GM12878 (cell line): ENCODE results near the gene HAGHL. TPM values are rescaled to one million over a fixed set of nuclear protein-coding genes. Genes with fewer than 3 reads are reported as not detected.
A peak's percentile ranks its signal among the peaks of the same experiment; 100 is the strongest.

Experiments
- ATAC-seq: fragments of 200-7000 bp; cut with Tn5 transposase; 3 replicates; pipeline ENCODE4 v1.9.1; 2020; ENCODE audit warnings: mild to moderate bottlenecking, moderate library complexity
- BruUV-seq: library from RNA; stranded (reverse); fragments of 400-500 nt; replicated peaks from 2 replicates; lab custom pipeline; 2021; lab: Mats Ljungman, UMichigan
- CTCF ChIA-PET: fragments of 300-600 bp; sonication (Branson Sonifier 250); formaldehyde crosslinking; extraction: SDS; loops from one replicate; lab custom pipeline; 2021; ENCODE audit warnings: inconsistent platforms; lab: Yijun Ruan, JAX
- POLR2A ChIA-PET: fragments of 350-600 bp; formaldehyde crosslinking; extraction: SDS; loops from one replicate; lab custom pipeline; 2021; ENCODE audit warnings: inconsistent platforms; lab: Charles Lee
- RAD21 ChIA-PET: fragments of 300-600 bp; sonication (Branson Sonifier 250); formaldehyde crosslinking; loops from one replicate; lab custom pipeline; 2023; ENCODE audit warnings: antibody characterized with exemption; ENCODE audit not compliant: unreplicated experiment; lab: Charles Lee
- SMC1A ChIA-PET: fragments of 300-600 bp; sonication (Branson Sonifier 250); formaldehyde crosslinking; loops from one replicate; lab custom pipeline; 2023; ENCODE audit not compliant: unreplicated experiment, uncharacterized antibody; lab: Charles Lee
- DNase-seq: peaks from one replicate; pipeline ENCODE4 v3.0.0-alpha.2; 2011; ENCODE audit warnings: low read depth, low spot score
- FAIRE-seq: peaks from 3 replicates; lab custom pipeline; 2011; peaks lifted over from hg19 to GRCh38; lab: Jason Lieb, UNC
- H2AFZ ChIP-seq: 2 replicates; pipeline ENCODE4 v1.6.0; 2011; ENCODE audit warnings: low read depth, low read length, control low read depth; ENCODE audit not compliant: control insufficient read depth
- H3K27ac ChIP-seq: 2 replicates; pipeline ENCODE4 v1.5.1; 2011; ENCODE audit warnings: control low read depth; ENCODE audit not compliant: control insufficient read depth, insufficient read depth
- H3K27me3 ChIP-seq, 2 experiments: replicated peaks in 1 of 2; 2 replicates each; pipeline versions ENCODE4 v1.6.0 to v1.6.1; 2011; ENCODE audit warnings: low read length in 1 of 2; ENCODE audit not compliant: control insufficient read depth in 2 of 2, insufficient read depth in 2 of 2
- H3K36me3 ChIP-seq, 2 experiments: 2 replicates each; pipeline ENCODE4 v1.5.1; 2011; ENCODE audit warnings: low read length in 1 of 2; ENCODE audit not compliant: control insufficient read depth in 2 of 2, insufficient read depth in 2 of 2
- H3K4me1 ChIP-seq: 2 replicates; pipeline ENCODE4 v1.6.1; 2011; ENCODE audit warnings: mild to moderate bottlenecking, low read length, moderate library complexity, mixed read lengths; ENCODE audit not compliant: control insufficient read depth, insufficient read depth
- H3K4me2 ChIP-seq: 2 replicates; pipeline ENCODE4 v1.6.0; 2011; ENCODE audit warnings: control low read depth; ENCODE audit not compliant: control insufficient read depth, insufficient read depth
- H3K4me3 ChIP-seq: fragments of 200-600 bp; sonication (generic); 2 replicates; pipeline ENCODE4 v1.5.1; 2016
- H3K79me2 ChIP-seq: 2 replicates; pipeline ENCODE4 v1.6.0; 2011; ENCODE audit warnings: low read length; ENCODE audit not compliant: control insufficient read depth, insufficient read depth
- H3K9ac ChIP-seq: 2 replicates; pipeline ENCODE4 v1.8.0; 2011; ENCODE audit warnings: low read length, control low read depth, mixed read lengths; ENCODE audit not compliant: control insufficient read depth, insufficient read depth
- H3K9me3 ChIP-seq: replicated peaks from 3 replicates; pipeline ENCODE4 v1.5.1; 2011; ENCODE audit warnings: mild to moderate bottlenecking, low read length; ENCODE audit not compliant: control insufficient read depth, insufficient read depth
- H4K20me1 ChIP-seq: 2 replicates; pipeline ENCODE4 v1.6.0; 2011; ENCODE audit not compliant: control insufficient read depth, insufficient read depth
- CBFB ChIP-seq: IDR thresholded peaks from 2 replicates; pipeline ENCODE4 v1.6.1; 2016; ENCODE audit warnings: antibody characterized with exemption, low read depth
- HDAC6 ChIP-seq: fragments of 200-600 bp; sonication (generic); IDR thresholded peaks from one replicate; pipeline ENCODE4 v1.8.0; 2017; ENCODE audit warnings: antibody characterized with exemption; ENCODE audit not compliant: unreplicated experiment
- JUNB ChIP-seq: IDR thresholded peaks from 2 replicates; pipeline ENCODE4 v1.6.1; 2016; ENCODE audit warnings: antibody characterized with exemption, mild to moderate bottlenecking
- SPI1 ChIP-seq: IDR thresholded peaks from 2 replicates; pipeline ENCODE4 v1.6.1; 2011; ENCODE audit warnings: low read depth, mild to moderate bottlenecking, low read length, moderate library complexity, borderline replicate concordance; ENCODE audit not compliant: insufficient read depth
- WGBS: methylation state at CpG from one replicate; pipeline ENCODE4 v1.1.6; 2016; ENCODE audit warnings: low lambda C conversion rate; ENCODE audit not compliant: insufficient replicate concordance, insufficient coverage; ENCODE audit errors: missing lambda C conversion rate; 5-methylcytosine and 5-hydroxymethylcytosine counted together
- in situ Hi-C: fragments of 300-500 bp; cut with MboI; formaldehyde crosslinking; loops from 9 replicates; pipeline ENCODE4 v1.14.3; 2018; ENCODE audit warnings: mixed read lengths
- intact Hi-C: fragments of 100-400 bp; cut with micrococcal nuclease; formaldehyde crosslinking; loops from one replicate; pipeline ENCODE4 v1.14.2; 2022; ENCODE audit not compliant: unreplicated experiment
- polyA plus RNA-seq, 11 experiments: library from polyadenylated mRNA; depleted of rRNA in 4 of 11; unstranded in 6 of 11; stranded (reverse) in 5 of 11; fragments of >200 nt; fragmentation: Nextera tagmentation in 4 of 11; fragmentation: Illumina TruSeq in 1 of 11; extraction: Ambion mirVana in 4 of 11; extraction: Trizol in 1 of 11; gene quantifications; 1 replicate in 1 of 11; 2 replicates in 10 of 11; pipeline versions ENCODE4 v1.2.1 to v1.2.3, GENCODE V29; 2011 to 2016; ENCODE audit warnings: inconsistent platforms in 2 of 11, missing spikeins in 2 of 11, low read depth in 1 of 11
- total RNA-seq, 4 experiments: library from RNA; depleted of rRNA in 3 of 4; stranded (reverse); fragments of >200 nt in 3 of 4; fragmentation: Illumina TruSeq in 1 of 4; extraction: Trizol in 1 of 4; gene quantifications; 2 replicates each; pipeline versions ENCODE4 v1.2.1 to v1.2.3, GENCODE V29; 2013 to 2021
- TF ChIP-seq, protein P1 (sequence below), 3 experiments: IDR thresholded peaks in 2 of 3; conservative IDR thresholded peaks in 1 of 3; 2 replicates each; pipeline ENCODE4 v1.5.1; 2011; ENCODE audit warnings: low read depth in 3 of 3, low read length in 3 of 3, mild to moderate bottlenecking in 3 of 3, control low read depth in 2 of 3, moderate library complexity in 2 of 3, inconsistent platforms in 1 of 3, mixed read lengths in 1 of 3; ENCODE audit not compliant: control insufficient read depth in 2 of 3, insufficient read depth in 1 of 3; ENCODE audit errors: extremely low read depth in 1 of 3
- TF ChIP-seq, protein P2 (sequence below): IDR thresholded peaks from 2 replicates; pipeline ENCODE4 v1.6.1; 2012; ENCODE audit warnings: low read depth, low read length, improper control_type of control experiment
- TF ChIP-seq, protein P3 (sequence below): fragments of 450-650 bp; IDR thresholded peaks from 2 replicates; pipeline ENCODE4 v1.6.1; 2016; ENCODE audit warnings: mild to moderate bottlenecking

Gene HAGHL
- total and polyA plus RNA-seq, 10 of the 15 experiments (the other 5 are each of a cell fraction or from before 2014, with no cell fraction given), result 0.23 to 44.6 (median 16.4) TPM

DNA sequence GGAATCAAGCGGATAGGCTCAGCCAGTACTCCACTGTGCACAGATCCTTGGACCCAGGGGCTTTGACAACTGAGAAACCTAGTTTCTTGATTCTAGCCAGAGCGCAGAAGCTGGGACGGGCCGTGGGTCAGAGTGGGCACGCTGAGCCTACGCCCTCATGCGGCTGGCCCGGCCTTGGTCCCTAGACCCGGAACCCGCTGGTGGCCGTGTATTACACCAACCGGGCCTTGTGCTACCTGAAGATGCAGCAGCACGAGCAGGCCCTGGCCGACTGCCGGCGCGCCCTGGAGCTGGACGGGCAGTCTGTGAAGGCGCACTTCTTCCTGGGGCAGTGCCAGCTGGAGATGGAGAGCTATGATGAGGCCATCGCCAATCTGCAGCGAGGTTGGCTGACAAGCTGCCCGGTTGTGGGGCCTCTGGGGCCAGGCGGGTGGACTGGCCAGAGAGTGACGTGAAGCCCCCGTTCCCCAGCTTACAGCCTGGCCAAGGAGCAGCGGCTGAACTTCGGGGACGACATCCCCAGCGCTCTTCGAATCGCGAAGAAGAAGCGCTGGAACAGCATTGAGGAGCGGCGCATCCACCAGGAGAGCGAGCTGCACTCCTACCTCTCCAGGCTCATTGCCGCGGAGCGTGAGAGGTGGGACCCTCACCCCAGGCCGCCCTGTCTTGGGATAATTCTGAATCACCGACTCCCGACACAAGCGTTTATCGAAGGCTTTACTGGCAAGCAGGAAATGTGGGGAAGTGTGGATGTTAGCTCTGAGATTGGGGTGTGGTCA, 45.8 kb upstream of the HAGHL start:
- DNase-seq, result no peak
- CTCF ChIA-PET, result interaction anchor here (1.0 to 1.5 kb wide), 2 partner anchors 9 to 14 kb away, joined by 3 to 4 read pairs; partner anchors contain the start of genes RHOT2 and WDR24
- peak overlapping the region; percentile 53; the same call in 1 of the 2 replicates for H3K27ac ChIP-seq
- POLR2A ChIA-PET, result interaction anchor here (1.0 to 2.0 kb wide), 6 partner anchors 9 to 41 kb away, joined by 3 to 13 read pairs (median 4); partner anchors contain the start of genes RHOT2 and WDR24
- H3K4me3 ChIP-seq, result peak overlapping the region; percentile 77
- H3K9ac ChIP-seq, result peak overlapping the region; percentile 88
- H3K4me2 ChIP-seq, result peak overlapping the region; percentile 98
- H3K27me3 ChIP-seq, result no peaks in the 10 kb centered on the region
- no peak overlapping the region for H2AFZ ChIP-seq
- 52% methylated on average over 44 of the region's 44 CpGs for WGBS
- H3K4me1 ChIP-seq, result peaks cover 15% of the 10 kb centered on the region
- TF ChIP-seq SPI1 (no peak), HDAC6 (no peak), JUNB (no peak), CBFB (0 out of 2 replicates have a peak, but pooled peaks have one; percentile 11)
- TF ChIP-seq, protein P1, sequence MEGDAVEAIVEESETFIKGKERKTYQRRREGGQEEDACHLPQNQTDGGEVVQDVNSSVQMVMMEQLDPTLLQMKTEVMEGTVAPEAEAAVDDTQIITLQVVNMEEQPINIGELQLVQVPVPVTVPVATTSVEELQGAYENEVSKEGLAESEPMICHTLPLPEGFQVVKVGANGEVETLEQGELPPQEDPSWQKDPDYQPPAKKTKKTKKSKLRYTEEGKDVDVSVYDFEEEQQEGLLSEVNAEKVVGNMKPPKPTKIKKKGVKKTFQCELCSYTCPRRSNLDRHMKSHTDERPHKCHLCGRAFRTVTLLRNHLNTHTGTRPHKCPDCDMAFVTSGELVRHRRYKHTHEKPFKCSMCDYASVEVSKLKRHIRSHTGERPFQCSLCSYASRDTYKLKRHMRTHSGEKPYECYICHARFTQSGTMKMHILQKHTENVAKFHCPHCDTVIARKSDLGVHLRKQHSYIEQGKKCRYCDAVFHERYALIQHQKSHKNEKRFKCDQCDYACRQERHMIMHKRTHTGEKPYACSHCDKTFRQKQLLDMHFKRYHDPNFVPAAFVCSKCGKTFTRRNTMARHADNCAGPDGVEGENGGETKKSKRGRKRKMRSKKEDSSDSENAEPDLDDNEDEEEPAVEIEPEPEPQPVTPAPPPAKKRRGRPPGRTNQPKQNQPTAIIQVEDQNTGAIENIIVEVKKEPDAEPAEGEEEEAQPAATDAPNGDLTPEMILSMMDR (IDR thresholded peaks at IDR 0.05 in 2 of 3, conservative IDR thresholded peaks at IDR 0.05 in 1 of 3; ENCODE audit: control insufficient read depth in 2 of 3, extremely low read depth in 1 of 3, insufficient read depth in 1 of 3, low read depth in 3 of 3, low read length in 3 of 3), result peak in 2 of 3 experiments; percentile 7 to 15; a peak in 1 of 6 replicates
- TF ChIP-seq, protein P2, sequence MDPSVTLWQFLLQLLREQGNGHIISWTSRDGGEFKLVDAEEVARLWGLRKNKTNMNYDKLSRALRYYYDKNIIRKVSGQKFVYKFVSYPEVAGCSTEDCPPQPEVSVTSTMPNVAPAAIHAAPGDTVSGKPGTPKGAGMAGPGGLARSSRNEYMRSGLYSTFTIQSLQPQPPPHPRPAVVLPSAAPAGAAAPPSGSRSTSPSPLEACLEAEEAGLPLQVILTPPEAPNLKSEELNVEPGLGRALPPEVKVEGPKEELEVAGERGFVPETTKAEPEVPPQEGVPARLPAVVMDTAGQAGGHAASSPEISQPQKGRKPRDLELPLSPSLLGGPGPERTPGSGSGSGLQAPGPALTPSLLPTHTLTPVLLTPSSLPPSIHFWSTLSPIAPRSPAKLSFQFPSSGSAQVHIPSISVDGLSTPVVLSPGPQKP, result no peak
- TF ChIP-seq, protein P3, sequence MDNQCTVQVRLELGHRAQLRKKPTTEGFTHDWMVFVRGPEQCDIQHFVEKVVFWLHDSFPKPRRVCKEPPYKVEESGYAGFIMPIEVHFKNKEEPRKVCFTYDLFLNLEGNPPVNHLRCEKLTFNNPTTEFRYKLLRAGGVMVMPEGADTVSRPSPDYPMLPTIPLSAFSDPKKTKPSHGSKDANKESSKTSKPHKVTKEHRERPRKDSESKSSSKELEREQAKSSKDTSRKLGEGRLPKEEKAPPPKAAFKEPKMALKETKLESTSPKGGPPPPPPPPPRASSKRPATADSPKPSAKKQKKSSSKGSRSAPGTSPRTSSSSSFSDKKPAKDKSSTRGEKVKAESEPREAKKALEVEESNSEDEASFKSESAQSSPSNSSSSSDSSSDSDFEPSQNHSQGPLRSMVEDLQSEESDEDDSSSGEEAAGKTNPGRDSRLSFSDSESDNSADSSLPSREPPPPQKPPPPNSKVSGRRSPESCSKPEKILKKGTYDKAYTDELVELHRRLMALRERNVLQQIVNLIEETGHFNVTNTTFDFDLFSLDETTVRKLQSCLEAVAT, result 0 out of 2 replicates have a peak, but pooled peaks have one; percentile 50
- no peaks in the 10 kb centered on the region for H3K9me3 ChIP-seq
- SMC1A ChIA-PET, result no interaction called here
- RAD21 ChIA-PET, result interaction anchor here (0.6 to 1.2 kb wide), 4 partner anchors 9 to 99 kb away, joined by 3 to 4 read pairs (median 3); partner anchors contain the start of genes ANTKMT and WDR24
- in situ Hi-C loops (no loop called here), intact Hi-C loops (loop anchor here (5.0 kb wide), 1 partner anchor 44 kb away; the partner anchor contains the start of gene METTL26)
- no peak for FAIRE-seq
- peaks cover 6% of the 10 kb centered on the region; the same call in 1 of the 2 replicates for H4K20me1 ChIP-seq
- H3K79me2 ChIP-seq, result peaks cover 24% of the 10 kb centered on the region
- ATAC-seq, result no peak
- no TSS peak for BruUV-seq
- peaks cover 6 to 9% of the 10 kb centered on the region in 2 experiments; a peak in 2 of 4 replicates for H3K36me3 ChIP-seq
